SKM-1 (cell line): ENCODE measurements around the gene PLCB4.
"Not testable (repeated sequence)": the region's sequence is repeated elsewhere in the genome, so short reads cannot be mapped to it uniquely, and the experiment has no call there.

Source experiments
- DNase-seq: peaks from one replicate; lab custom pipeline; 2025; ENCODE audit not compliant: unreplicated experiment; lab: John Stamatoyannopoulos, UW

PLCB4 gene

DNA sequence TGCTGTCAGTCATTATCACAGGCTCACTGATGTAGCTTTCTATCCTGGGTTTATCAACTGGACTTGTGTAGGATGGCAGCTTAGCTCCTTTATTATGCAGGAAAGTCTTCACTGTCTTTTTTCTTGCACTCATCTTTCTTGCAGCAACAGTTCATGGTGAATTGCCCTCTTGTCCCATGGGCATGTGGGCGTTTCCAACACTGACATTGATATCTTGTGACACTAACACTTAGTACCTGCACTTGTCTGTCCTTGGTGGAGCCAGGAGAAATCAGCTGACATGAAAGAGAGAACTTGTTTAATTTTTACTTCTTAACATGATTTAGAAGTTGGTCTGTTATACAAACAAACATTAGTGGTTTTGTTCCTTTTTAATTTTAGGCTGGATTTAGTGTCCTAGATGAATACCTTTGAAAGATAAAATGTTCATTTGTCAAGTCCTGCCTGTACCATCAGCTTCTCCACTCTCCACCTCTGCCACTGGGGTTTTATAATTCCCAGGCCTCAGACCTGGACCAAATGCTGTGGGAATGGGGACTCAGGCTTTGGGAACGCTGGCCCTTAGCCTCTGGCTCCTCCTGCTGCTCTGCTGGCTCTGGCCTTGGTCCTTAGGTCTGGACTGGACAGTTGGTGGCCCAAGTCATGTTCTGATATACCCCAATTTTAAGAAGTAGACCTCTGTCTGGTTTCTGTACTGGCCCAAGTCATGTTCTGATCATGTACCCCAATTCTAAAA is 284.5 kb downstream of the PLCB4 start:
- no peak for DNase-seq

DNA sequence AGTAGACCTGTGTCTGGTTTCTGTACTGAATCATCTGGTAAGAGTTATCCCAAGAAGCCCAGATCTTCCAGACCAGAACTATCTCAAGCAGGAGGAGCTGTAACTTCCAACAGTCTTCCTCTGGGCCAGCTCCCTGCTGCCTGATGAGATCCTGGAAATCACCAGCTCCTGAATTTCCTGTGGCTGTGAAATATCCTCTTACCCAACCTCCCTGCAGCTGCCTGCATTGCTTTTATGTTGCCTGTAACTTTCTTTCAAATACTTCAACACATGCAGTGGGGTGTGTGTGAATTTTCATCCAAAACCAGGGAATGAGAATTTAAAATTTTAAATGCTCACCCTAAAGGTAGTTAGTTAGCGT is 285.0 kb downstream of the PLCB4 start:
- DNase-seq = no peak

DNA sequence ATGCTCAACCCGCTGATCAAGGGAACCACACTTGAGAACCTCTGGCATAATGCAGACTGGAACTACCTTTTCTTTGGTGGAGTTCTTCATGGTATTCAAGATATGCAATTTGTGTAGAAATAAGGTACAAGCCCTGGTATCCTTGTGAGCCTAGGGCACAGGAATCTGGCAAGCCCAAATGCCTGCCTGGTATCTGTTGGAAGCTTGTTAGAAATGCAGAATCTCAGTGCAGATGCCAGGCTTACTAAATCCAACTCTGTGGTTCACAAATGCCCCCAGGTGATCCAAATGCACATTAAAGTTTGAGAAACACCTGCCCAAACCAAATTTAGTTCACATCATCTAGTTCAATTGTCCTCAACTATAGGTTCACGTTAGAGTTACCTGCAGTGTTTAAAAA is 285.7 kb downstream of the PLCB4 start:
- no peak for DNase-seq

DNA sequence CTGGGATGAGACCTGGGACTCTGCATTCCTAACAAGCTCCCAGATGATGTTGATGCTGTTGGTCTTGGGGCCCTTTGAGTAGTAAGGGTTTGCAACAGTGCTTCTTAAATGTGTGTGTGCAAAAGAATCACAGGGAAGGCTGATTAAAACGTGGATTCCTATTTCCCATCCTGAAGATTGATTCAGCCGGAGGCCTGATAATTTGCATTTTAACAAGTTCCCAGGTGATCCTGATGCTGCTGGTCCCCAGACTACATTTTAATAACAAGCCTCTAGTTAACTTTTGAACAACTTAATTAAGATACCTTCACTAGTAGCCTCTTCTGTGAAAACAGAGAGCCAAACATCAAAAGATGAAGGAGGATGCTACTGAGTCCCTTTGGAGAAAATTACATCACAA is 289.1 kb downstream of the PLCB4 start:
- DNase-seq = no peak

DNA sequence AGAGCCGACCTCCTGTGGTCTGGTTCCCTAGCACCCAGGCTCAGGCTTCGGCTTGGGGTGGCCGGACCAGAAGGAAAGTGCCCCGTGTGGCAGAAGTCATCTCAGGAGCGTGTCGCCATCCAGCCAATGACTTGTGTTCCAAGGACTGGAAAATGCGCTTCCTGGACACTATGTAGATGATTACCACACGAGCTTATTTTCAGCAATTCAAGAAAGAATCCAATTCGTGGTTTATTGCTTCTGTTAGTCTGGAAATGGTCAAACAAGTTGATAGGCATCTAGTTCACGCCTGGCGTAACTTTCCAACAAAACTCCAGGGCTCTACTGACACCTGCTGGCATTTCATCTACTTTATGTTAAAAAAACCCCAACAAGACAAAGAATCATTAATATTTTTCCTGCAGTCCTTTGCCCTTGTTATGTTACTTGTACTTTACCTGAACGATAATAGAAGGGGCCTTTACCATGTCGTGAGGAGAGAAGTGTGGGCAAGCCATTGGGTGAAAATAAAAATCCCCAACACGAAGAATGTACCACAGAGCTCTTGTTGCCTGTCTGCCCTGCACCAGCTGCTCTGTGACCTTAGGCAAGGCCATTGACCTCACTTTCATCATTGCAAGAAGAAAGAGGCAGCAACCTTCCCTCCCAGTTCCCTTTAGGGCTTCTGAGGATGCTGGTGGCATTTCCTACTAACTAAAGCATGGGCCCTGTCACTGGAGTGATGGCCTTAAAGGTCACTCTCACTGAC is 290.8 kb downstream of the PLCB4 start:
- DNase-seq = no peak

DNA sequence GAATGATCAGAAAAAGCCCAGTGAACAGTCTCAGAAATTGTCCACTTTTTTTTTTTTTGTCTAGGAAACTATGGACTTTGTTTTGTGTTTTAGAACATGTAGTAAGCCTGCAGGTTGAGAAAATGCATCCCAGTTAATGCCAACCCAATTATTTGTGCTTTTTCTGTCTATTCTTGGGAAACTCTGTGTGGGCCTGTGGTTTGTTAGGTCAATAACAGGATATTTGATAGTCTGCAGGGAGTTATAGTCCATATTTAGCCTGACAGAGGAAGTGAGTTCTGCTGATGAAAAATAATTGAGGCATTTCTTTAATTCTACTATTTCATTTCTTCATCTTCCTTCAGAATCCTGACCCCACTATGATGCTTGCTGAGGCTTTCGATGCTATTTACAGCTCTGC is 291.5 kb downstream of the PLCB4 start:
- no peak for DNase-seq

DNA sequence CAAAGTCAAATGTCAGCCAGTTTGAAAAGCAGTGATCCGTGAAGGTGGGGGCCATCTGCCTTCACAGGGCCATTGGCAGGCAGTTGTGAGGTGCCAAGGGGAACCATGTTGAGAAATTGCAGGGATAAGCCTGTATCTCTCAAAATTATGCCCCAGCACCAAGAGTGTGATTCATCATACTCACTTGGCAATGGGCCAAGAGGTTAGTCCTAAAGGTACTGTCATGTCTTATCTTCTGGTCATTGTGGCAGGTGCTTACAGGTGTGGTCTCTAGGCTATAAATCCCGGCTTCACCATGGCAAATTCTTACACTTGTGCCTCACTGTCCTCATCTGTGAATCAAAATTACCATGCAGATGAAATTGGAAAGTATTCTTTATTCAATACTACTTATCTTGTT is 294.8 kb downstream of the PLCB4 start:
- no peak for DNase-seq

DNA sequence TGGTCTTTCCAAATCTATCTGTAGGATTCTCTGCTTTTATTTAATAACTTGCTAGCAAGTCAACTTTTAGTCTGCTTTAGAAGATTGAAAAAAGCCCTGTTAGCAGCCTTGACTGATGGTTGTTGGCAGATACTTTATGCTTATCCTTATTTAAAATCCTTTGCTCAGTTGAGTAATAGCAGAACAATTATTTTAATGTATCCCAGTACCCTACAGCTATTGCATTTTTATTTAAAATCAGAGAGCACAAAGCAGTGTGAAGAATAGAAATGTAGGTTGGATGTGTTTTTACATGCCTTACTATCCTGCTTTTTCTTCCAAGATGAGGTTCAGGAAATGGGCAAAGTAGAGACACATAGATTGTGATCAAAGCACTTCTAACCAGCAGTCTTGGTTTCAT is 298.4 kb downstream of the PLCB4 start:
- no peak for DNase-seq

DNA sequence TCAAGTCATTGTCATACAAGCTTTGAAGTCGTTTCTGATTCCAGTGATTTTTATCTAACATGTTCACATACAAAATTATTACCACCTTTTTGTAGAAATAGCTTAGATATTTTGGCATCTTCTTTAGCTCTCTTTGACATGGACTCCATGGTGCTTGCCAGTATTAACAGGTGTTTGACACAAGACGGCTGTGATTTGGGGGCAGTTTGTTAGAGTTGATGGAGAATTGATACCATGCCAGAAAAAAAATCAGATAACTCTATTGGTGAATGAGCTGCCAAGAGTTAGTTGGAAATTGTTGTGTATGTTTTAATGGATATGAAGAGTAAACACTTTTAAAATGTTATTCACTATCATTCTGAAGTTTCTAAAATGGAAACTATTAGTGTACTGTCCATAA is 298.9 kb downstream of the PLCB4 start:
- DNase-seq = no peak

DNA sequence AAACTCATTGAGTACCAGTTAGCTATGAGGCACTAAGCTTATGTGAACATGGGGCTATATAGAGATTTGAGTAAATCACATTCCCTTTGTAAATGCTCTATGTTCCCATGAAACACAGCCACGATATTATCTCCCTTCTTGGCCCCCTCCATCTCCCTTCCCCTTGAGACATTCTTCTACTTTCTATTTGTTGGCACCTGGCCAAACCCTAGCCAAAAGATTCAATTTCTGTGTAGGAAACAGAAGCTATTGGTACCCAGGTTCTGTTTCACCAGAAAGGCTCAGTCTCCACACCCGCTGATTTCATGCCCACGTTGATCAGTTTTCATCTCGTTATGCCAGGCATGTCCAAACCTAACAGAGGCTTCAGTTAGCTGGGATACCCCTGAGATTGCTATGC is 300.0 kb downstream of the PLCB4 start:
- no peak for DNase-seq

DNA sequence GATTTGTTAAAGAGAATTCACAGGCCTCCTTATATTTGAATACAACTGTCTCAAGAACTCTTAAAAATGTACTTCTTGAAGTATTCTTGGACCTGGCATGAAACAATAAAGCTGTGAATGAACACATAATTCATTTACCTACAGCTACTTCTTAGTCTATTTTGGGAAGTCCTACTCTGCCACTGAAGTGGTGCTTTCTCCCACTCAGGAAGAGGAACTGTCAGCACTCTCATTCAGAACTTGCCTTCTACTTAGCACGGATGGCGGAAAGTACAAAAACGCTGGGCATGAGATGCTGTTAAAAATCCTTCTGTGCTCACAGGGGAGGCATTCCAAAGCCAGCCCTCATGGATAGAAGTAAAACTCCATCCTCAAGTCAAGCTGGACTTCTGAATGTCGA is 300.7 kb downstream of the PLCB4 start:
- no peak for DNase-seq

DNA sequence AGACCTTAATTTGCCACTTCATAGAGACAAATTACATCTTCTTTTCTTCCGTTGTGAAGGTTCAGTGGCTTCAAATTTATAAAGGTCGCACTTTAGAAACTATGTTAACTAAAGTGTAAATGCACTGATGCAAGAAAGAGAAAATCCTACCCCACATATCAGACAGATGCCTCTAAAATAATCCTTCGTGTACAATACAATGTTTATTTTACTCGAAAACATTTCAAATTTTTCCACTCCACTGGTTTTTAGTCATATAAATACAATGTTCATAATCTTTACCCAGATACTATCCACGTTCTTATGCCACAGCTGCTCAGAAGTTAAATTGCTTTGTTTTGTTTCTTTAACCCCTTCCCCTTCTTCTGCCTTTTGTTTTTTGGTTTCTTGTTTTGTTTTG is 305.2 kb downstream of the PLCB4 start:
- no peak for DNase-seq

DNA sequence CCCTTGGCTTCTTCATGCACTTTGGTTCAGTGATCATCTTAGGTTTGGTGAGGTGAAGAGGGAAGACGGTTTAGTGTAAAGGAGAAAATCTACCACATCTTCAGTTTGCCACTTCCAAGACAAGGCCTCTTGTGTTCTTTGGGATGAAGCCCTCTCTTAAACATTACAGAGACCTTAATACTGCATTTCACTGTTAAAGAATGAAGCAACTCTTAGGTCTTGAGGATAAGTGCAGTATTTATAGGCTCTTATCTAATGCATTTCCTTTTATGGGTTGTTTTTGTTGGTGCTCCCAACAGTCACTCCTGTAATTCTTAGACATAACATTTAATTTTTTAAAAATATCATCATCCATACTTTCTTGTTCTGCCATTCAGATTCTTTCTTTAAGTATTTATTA is 305.6 kb downstream of the PLCB4 start:
- DNase-seq = no peak

DNA sequence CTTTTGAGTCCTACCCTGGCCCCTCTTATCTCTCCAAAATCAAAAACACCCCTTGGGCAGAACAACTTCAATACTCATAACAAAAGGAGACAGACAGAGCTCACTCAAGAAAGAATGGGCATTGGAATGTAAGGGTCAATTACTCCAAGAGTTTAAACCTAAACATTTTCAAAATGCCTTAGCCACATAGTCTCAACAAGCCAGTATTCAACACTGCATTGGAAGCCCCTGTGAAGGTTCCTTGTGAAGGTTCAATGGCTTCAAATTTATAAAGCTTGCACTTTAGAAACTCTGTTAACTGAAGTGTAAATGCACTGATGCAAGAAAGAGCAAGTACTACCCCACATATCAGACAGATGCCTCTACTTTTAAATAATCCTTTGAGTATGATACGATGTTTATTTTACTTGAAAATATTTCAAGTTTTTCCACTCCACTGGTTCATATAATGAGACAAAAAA is 306.4 kb downstream of the PLCB4 start:
- DNase-seq = no peak

DNA sequence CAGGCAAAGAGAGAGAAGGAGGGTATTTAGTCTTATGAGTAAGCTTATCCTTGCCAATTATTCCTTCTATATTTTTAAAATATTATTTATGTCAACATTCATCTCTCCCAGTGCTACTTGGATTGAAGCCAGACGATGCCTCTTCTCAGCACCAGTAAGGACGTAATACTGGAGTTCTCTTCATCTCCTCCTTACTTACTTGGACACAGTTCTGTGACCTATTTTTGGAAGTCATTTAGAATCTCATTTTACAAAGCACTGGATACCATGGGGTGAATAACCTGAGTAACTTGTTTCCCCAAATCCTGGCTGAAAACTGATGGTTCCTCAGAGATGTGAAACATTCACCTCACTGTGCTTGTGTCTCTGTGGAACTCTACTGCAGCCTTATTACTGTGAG is 308.1 kb downstream of the PLCB4 start:
- no peak for DNase-seq

DNA sequence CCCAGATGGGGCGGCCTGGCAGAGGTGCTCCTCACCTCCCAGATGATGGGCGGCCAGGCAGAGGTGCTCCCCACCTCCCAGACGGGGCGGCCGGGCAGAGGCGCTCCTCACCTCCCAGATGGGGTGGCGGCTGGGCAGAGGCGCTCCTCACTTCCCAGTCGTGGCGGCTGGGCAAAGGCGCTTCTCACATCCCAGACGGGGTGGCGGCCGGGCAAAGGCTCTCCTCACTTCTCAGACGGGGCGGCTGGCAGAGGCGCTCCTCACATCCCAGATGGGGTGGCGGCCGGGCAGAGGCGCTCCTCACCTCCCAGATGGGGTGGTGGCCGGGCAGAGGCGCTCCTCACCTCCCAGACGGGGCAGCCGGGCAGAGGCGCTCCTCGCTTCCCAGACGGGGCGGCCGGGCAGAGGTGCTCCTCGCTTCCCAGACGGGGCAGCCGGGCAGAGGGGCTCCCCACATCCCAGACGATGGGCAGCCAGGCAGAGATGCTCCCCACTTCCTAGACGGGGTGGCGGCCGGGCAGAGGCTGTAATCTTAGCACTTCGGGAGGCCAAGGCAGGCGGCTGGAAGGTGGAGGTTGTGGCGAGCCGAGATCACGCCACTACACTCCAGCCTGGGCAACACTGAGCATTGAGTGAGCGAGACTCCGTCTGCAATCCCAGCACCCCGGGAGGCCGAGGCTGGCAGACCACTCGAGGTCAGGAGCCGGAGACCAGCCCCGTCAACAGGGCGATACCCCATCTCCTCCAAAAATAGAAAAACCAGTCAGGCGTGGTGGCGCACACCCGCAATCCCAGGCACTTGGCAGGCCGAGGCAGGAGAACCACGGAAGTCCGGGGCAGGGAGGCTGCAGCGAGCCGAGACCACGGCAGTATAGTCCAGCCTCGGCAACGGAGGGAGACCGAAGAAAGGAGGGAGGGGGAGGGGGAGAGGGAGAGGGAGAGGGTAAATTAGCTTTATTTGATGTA is 316.7 kb downstream of the PLCB4 start:
- not testable (repeated sequence) for DNase-seq

DNA sequence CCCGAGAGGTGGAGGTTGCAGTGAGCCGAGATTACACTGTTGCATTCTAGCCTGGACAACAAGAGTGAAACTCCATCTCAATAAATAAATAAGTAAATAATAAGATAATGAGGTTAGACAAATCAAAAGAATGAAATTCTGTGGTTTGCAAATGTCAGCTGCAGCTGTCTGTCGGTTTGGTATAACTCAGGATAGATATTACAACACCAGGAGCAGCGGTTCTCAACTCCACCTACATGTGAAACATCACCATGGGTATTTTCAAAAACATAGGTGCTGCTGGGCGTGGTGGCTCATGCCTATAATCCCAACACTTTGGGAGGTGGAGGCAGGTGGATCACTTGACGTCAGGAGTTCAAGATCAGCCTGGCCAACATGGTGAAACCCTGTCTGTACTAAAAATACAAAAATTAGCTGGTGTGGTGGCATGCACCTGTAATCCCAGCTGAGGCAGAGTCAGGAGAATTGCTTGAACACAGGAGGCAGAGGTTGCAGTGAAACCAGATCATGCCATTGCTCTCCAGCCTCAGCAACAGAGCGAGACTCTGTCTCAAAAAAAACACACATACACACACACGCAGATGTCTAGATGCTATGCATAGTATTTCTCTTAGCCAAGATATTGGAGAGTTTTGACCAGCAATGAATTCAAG is 319.4 kb downstream of the PLCB4 start:
- no peak for DNase-seq

DNA sequence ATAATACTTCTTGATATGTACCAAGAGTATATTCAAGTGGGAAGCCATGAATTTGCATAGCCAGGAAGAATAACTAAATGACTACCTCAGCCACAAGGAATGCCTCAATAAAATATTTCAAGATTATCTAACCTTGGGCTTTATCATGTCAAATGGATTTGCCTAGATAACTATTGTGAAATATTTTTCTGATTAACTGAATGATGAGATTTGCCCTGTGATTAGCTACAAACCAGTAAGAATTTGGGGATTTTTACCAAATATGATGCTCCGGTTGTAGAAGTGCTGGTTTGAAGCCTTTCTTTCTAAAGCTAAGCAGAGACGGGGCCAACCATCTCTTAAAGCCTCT is 319.9 kb downstream of the PLCB4 start:
- no peak for DNase-seq

DNA sequence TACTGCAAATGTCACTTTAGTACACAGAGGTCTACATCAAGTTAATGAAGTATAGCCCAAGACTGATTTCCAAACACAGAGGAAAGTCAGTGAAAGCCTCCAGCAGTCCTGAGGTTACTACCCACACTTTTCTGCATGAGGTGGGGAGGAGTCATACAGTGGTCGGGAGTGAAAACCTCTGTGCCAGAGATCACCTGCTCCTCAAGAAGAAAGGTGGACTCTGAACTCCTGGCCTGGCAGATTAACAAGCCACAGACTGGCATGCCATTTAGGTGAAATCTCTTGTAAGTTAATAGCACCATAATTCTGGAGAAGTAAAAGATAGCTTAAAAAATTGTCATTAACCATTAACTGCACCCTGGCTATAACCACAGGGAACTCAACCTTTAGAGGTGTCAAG is 320.5 kb downstream of the PLCB4 start:
- no peak for DNase-seq

DNA sequence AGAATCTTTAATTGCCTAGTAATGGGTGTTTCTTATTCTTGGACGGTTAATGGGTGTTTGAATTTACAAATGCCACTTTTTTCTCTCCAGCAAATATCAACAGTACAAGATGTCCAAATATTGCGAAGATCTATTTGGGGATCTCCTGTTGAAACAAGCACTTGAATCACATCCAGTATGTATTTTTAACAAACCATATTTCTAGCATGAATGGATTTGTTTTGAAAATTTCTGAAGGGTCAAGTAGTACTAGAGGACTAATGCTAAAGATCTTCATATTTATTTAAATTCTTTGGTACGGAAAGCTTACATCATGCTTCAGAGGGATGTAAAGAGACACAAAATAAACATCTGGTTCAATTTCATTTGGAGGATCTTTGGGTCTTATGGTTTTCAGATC is 321.6 kb downstream of the PLCB4 start:
- DNase-seq = no peak
